HEK293T (cell line): ENCODE results near the gene ADAMTS5.

Experiments
- ARNT ChIP-seq: fragments of 450-650 bp; IDR thresholded peaks from 2 replicates; pipeline ENCODE4 v1.6.1; 2017; ENCODE audit warnings: mild to moderate bottlenecking
- BHLHE40 ChIP-seq: fragments of 450-650 bp; IDR thresholded peaks from 2 replicates; pipeline ENCODE4 v1.6.1; 2016; ENCODE audit warnings: mild to moderate bottlenecking, moderate library complexity, borderline replicate concordance
- ELF4 ChIP-seq: fragments of 450-650 bp; IDR thresholded peaks from 2 replicates; pipeline ENCODE4 v1.6.1; 2017; ENCODE audit warnings: antibody characterized with exemption
- FOXA1 ChIP-seq: fragments of 450-650 bp; IDR thresholded peaks from 2 replicates; pipeline ENCODE4 v1.6.1; 2016; ENCODE audit warnings: mild to moderate bottlenecking
- FOXK2 ChIP-seq: fragments of 450-650 bp; IDR thresholded peaks from 2 replicates; pipeline ENCODE4 v1.6.1; 2016; ENCODE audit warnings: mild to moderate bottlenecking
- FOXM1 ChIP-seq: fragments of 450-650 bp; IDR thresholded peaks from 2 replicates; pipeline ENCODE4 v1.6.1; 2017; ENCODE audit warnings: mild to moderate bottlenecking, borderline replicate concordance
- HDGF ChIP-seq: fragments of 450-650 bp; IDR thresholded peaks from 2 replicates; pipeline ENCODE4 v1.6.1; 2017; ENCODE audit warnings: antibody characterized with exemption, borderline replicate concordance
- LEF1 ChIP-seq: fragments of 450-650 bp; IDR thresholded peaks from 2 replicates; pipeline ENCODE4 v1.6.1; 2017; ENCODE audit warnings: mild to moderate bottlenecking, borderline replicate concordance
- NFRKB ChIP-seq: fragments of 450-650 bp; IDR thresholded peaks from 2 replicates; pipeline ENCODE4 v1.6.1; 2016; ENCODE audit warnings: mild to moderate bottlenecking, moderate library complexity
- PKNOX1 ChIP-seq: fragments of 450-650 bp; IDR thresholded peaks from 2 replicates; pipeline ENCODE4 v1.6.1; 2016
- SP1 ChIP-seq: fragments of 450-650 bp; IDR thresholded peaks from 2 replicates; pipeline ENCODE4 v1.6.1; 2017
- SUZ12 ChIP-seq: fragments of 450-650 bp; IDR thresholded peaks from 2 replicates; pipeline ENCODE4 v1.6.1; 2016; ENCODE audit warnings: mild to moderate bottlenecking
- ZNF384 ChIP-seq: fragments of 450-650 bp; IDR thresholded peaks from 2 replicates; pipeline ENCODE4 v1.6.1; 2016

- TF ChIP-seq FOXK2, result no peak
- no peak for TF ChIP-seq NFRKB
- TF ChIP-seq FOXM1, result no peak
- no peak for TF ChIP-seq PKNOX1
- TF ChIP-seq ARNT, result no peak
- TF ChIP-seq SUZ12, result no peak
- TF ChIP-seq HDGF, result no peak
- TF ChIP-seq ELF4, result no peak
- TF ChIP-seq LEF1, result no peak
- no peak for TF ChIP-seq FOXA1
- TF ChIP-seq SP1, result no peak
- no peak for TF ChIP-seq ZNF384
- TF ChIP-seq BHLHE40, result no peak
Observed at GRCh38 chr21:26884436-26884835, 82.5 kb downstream of the ADAMTS5 start.
